Transverse colon (tissue), 4 donors: ENCODE measurements around the gene DALRD3.

Source experiments
- EP300 ChIP-seq: sonication (generic); formaldehyde crosslinking; IDR thresholded peaks from one replicate; pipeline ENCODE4 v1.6.1; 2017; ENCODE audit warnings: antibody characterized with exemption, low read depth
- POLR2AphosphoS5 ChIP-seq, 3 donors: sonication (generic); formaldehyde crosslinking; IDR thresholded peaks; one replicate each; pipeline ENCODE4 v1.6.1; 2016; ENCODE audit warnings: antibody characterized with exemption in 3 of 3
- TF ChIP-seq, protein P1 (sequence below), 5 experiments: fragments of 200-600 bp in 3 of 5; fragments of 450-650 bp in 2 of 5; sonication (generic) in 3 of 5; IDR thresholded peaks; 1 replicate in 2 of 5; 2 replicates in 3 of 5; pipeline ENCODE4 v1.5.1; 2016 to 2017; ENCODE audit warnings: antibody characterized with exemption in 5 of 5, inconsistent platforms in 3 of 5, mild to moderate bottlenecking in 2 of 5, moderate library complexity in 1 of 5

GRCh38 chr3:49025005-49025792, 6.8 kb upstream of the DALRD3 start:
- TF ChIP-seq, protein P1, sequence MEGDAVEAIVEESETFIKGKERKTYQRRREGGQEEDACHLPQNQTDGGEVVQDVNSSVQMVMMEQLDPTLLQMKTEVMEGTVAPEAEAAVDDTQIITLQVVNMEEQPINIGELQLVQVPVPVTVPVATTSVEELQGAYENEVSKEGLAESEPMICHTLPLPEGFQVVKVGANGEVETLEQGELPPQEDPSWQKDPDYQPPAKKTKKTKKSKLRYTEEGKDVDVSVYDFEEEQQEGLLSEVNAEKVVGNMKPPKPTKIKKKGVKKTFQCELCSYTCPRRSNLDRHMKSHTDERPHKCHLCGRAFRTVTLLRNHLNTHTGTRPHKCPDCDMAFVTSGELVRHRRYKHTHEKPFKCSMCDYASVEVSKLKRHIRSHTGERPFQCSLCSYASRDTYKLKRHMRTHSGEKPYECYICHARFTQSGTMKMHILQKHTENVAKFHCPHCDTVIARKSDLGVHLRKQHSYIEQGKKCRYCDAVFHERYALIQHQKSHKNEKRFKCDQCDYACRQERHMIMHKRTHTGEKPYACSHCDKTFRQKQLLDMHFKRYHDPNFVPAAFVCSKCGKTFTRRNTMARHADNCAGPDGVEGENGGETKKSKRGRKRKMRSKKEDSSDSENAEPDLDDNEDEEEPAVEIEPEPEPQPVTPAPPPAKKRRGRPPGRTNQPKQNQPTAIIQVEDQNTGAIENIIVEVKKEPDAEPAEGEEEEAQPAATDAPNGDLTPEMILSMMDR (IDR thresholded peaks at IDR 0.05), result no peak
- TF ChIP-seq EP300 (no peak), POLR2AphosphoS5 (IDR thresholded peaks at IDR 0.05) (no peak)
